ENCODE measurements around the gene ATP9A. TPM values are rescaled to one million over a fixed set of nuclear protein-coding genes. Genes with fewer than 3 reads are reported as not detected.
A peak's percentile ranks its signal among the peaks of the same experiment; 100 is the strongest.

ATP9A gene
- polyA plus RNA-seq, 5 donors = 41.6 to 53.1 (median 49.0) TPM

DNA sequence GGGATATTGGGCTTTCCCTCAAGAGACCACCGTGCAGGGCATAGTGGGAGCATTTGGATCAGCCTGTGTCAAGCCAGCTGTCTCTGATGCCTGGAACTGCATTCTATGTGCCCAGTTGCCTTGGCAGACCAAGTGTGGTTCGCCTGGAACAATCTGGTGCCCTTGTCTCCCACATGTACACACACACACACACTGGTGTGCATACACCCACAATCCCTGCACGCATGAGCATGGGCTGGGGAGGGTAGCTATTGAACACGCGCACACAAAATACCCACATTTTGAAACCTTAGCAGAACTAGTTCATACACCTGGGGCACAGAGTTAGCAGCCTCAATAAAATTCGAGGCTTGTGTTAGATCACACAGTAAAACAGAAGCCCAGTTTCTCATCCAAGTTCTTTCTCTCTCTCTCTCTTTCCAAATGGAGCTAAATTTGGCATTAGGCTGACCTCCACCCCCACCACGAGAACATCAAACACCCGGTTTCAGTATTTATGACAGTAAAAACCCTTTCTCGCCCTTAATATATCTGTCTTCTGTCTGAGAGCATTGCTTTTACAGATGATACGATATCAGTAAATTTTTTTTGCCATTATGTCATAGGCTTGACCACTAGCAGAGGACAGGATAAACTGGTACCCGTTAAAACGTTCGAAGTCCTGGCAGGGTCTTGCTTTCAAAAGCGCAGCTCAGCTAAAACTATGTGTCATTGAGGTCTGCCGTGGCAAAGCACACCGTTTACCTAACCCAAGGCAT, 207.5 kb downstream of the ATP9A start:
- peak; percentile 21 to 46 for DNase-seq

DNA sequence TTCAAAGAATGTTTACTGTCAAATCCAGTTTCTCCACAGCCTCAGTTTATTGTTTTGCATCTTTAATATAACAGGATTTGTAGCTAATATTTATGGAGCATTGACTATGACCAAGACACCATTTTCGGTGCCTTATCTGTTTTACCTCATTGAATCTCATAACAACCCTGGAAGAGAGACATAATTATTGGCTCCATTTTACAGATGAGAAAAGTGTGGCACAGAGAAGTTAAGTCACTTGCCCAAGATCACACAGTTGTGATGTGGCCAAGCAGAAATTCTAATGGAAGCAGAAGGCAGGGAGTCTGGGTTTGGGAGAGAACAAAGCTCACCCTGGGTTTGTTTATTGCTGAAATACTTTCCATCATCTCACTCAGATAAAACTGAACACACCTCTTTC, 208.1 kb downstream of the ATP9A start:
- no peak for DNase-seq

DNA sequence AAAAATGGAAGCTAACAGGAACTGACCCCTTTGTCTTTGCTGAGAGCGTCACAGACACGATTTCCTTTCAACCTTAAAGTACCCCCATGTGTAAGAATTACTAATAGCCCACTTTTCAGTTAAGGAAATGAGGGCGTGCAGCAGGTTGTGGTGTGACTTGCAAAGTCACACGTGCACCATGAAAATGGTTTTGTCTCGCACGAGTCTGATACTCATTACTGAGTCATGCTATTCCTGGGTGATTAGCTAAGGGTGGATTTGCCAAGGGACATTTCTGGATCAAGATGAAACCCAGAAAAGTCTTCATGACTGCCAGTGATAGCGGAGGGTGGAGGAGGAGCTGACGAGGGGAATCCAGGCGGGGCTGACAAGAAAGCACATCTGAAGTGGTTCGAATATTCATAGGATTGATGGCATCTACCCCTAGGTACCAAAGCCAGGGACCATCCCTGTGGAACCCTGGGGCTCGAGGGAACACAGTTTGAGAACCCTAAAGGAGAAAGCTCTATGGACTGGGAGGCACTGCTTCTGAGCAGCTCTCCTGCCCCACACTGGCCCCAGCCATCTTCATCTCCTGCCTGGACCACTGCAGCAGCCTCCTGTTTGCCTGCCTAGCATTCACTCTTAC, 213.5 kb downstream of the ATP9A start:
- DNase-seq = no peak

DNA sequence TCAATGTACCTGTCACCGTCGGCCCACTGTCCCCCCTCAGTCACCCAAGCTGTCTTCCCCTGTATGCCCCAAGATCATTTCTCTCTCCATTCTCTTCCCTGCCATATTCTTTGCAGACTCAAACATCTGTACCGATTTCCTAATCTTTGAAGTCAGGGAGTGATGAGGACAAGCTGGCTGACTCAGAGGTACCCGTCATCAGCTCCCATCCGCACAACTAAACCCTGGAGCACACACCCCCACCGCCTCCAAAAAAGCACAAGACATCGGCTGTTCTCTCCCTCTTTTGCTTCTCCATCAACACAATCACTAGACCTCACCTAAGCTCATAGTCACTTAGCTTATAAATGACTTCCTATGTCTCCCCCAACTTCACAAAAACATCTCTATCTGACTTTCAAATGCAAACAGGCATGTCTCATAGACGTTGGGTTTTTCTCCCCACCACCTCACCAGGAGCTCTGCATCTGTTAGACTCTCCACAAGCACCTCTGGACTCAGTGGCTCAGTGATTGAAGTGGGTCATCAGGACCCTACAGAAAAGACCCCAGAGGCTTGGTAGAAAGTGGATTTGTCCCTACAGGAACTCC, 214.2 kb downstream of the ATP9A start:
- no peak for DNase-seq

DNA sequence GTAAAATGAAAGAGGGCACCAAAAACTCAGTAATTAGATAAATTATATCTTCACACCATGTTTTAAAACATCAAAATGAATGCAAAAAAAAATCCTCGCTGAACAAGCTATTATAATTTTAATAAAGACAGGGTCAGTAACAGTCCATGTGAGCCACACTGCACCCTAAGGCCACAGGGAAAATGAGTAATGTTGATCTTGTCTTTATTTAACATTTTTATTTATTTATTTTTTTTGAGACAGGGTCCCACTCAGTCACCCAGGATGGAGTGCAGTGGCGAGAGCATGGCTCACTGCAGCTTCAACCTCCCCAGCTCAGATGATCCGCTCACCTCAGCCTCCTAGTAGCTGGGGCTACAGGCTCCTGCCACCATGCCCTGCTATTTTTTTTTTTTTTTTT, 217.0 kb downstream of the ATP9A start:
- no peak for DNase-seq

DNA sequence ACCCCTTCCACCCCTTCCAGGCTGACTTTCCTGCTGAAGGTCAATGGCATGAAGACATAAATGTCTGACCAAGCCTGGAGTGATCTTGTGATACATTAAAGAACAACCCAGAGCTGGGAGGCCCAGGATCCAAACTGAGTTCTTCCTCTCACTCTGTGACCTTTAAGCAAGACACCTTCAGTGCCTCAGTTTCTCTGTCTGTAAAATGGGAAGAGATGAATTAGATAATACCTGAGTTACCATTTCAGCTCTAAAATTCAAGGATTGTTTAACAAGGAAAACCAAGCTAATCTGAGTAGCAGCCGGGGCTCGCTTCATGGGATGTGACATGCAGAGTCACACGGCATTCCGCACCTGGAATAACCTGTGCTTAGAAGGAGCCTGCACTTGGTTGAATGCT, 218.7 kb downstream of the ATP9A start:
- DNase-seq = no peak

DNA sequence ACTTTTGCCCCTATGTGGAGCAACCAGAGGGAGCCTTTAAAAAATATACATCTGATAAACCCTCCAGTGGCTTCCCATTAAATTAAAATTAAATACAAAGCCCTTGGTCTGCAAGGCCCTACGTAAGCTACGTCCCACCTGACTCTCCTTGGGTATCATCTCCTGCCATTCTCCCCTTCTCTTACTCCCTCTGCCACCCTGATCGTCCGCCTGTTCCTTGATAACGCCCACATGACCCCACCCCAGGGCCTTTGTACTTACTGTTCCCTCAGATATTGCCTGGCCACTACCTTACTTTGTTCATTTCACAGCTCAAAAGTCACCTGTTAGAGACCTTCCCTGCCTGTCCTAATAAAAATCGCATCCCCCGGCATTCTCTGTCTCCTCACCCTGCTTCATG, 220.2 kb downstream of the ATP9A start:
- no peak for DNase-seq

Other genes starting within 250 kb of the ATP9A start
- 10 to 100 TPM in 1 of 5 donors, 1 to 10 TPM in 4; 5.8 to 10.1 (median 8.7) TPM for gene NFATC2, start 225.7 kb downstream of the ATP9A start, polyA plus RNA-seq (ENCODE audit: insufficient read depth in 1 of 5, insufficient read length in 5 of 5, low replicate concordance in 1 of 5)
- 10 to 100 TPM; 14.8 to 27.5 (median 18.5) TPM for gene SALL4, start 34.1 kb upstream of the ATP9A start, polyA plus RNA-seq (ENCODE audit: insufficient read depth in 1 of 5, insufficient read length in 5 of 5, low replicate concordance in 1 of 5)